Measurements from ENCODE around the gene GRHL1.

GRCh38 chr2:9907402-9907801 lies 44.1 kb upstream of the GRHL1 start:
- TF ChIP-seq SUZ12 (IDR thresholded peaks at IDR 0.05; ENCODE audit: extremely low read depth, insufficient read depth, insufficient read length): no peak
- TF ChIP-seq ZNF274 (IDR thresholded peaks at IDR 0.05; ENCODE audit: low read depth, low read length): no peak
- TF ChIP-seq YY1 (IDR thresholded peaks at IDR 0.05; ENCODE audit: insufficient read depth, insufficient read length): no peak
